ENCODE data around the gene BAIAP2.

- TF ChIP-seq, protein P1, sequence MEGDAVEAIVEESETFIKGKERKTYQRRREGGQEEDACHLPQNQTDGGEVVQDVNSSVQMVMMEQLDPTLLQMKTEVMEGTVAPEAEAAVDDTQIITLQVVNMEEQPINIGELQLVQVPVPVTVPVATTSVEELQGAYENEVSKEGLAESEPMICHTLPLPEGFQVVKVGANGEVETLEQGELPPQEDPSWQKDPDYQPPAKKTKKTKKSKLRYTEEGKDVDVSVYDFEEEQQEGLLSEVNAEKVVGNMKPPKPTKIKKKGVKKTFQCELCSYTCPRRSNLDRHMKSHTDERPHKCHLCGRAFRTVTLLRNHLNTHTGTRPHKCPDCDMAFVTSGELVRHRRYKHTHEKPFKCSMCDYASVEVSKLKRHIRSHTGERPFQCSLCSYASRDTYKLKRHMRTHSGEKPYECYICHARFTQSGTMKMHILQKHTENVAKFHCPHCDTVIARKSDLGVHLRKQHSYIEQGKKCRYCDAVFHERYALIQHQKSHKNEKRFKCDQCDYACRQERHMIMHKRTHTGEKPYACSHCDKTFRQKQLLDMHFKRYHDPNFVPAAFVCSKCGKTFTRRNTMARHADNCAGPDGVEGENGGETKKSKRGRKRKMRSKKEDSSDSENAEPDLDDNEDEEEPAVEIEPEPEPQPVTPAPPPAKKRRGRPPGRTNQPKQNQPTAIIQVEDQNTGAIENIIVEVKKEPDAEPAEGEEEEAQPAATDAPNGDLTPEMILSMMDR (IDR thresholded peaks at IDR 0.05): no peak
- TF ChIP-seq POLR2A (IDR thresholded peaks at IDR 0.05): no peak
Measured at GRCh38 chr17:81015136-81015535, 19.8 kb upstream of the BAIAP2 start.

All from thyroid gland (tissue), 4 donors.